HEK293 (cell line): Measurements from ENCODE around the gene ARHGAP27.

Experiments used
- RBAK ChIP-seq: fragments of 450-650 bp; formaldehyde crosslinking; IDR thresholded peaks from 2 replicates; pipeline ENCODE4 v1.5.1; 2016; ENCODE audit warnings: missing biosample characterization, missing genetic modification characterization
- REST ChIP-seq: fragments of 450-650 bp; formaldehyde crosslinking; IDR thresholded peaks from 2 replicates; pipeline ENCODE4 v1.5.1; 2016; ENCODE audit warnings: missing biosample characterization, missing genetic modification characterization
- ZNF24 ChIP-seq: fragments of 450-650 bp; formaldehyde crosslinking; IDR thresholded peaks from 2 replicates; pipeline ENCODE4 v1.5.1; 2016; ENCODE audit warnings: missing biosample characterization, missing genetic modification characterization

- TF ChIP-seq REST (tag by site-specific recombination) = no peak
- no peak for TF ChIP-seq RBAK (tag by site-specific recombination)
- no peak for TF ChIP-seq ZNF24 (tag by site-specific recombination)
These were observed 902 bp downstream of the ARHGAP27 start for GRCh38 chr17:45431531-45432404.
